ENCODE measurements around the gene NUTM2B. TPM values are rescaled to one million over a fixed set of nuclear protein-coding genes. Genes with fewer than 3 reads are reported as not detected.

Gene NUTM2B, protein sequence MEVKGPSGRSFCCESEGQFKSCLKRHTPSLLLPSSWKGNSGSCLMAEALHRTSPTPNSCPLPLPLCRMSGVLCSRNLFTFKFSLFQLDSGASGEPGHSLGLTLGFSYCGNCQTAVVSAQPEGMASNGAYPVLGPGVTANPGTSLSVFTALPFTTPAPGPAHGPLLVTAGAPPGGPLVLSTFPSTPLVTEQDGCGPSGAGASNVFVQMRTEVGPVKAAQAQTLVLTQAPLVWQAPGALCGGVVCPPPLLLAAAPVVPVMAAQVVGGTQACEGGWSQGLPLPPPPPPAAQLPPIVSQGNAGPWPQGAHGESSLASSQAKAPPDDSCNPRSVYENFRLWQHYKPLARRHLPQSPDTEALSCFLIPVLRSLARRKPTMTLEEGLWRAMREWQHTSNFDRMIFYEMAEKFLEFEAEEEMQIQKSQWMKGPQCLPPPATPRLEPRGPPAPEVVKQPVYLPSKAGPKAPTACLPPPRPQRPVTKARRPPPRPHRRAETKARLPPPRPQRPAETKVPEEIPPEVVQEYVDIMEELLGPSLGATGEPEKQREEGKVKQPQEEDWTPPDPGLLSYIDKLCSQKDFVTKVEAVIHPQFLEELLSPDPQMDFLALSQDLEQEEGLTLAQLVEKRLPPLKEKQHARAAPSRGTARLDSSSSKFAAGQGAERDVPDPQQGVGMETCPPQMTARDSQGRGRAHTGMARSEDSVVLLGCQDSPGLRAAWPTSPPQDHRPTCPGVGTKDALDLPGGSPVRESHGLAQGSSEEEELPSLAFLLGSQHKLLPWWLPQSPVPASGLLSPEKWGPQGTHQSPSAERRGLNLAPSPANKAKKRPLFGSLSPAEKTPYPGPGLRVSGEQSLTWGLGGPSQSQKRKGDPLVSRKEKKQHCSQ
- total RNA-seq, result 0.54 and 3.1 TPM in 2 replicates

DNA sequence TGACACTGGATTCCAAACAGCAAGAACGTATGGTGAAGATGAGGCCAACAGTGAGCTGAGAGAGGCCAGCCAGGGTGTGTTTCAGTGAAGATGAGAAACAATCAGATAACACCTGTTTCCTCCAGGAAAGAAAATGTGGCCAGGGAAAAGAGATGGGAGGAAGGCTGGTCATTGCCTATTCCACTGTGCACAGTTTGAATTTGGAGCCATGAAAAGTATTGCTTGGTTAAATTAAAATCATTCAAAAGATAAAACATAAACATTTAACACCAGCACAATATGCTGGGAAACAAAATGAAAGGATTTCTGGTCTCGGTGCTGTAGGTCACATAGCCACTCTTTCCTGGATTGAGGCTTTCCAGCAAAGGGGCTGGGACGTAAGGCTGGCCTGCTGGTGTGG lies at the start of gene NUTM2B:
TSS of gene NUTM2B (plus strand) at position 301 of the 400 bp plus-strand sequence. CDS start 383 bp downstream, outside the sequence.

Other genes starting within 250 kb of the NUTM2B start
- 0.39 and 0.54 TPM in 2 replicates for gene EIF5AL1, start 190.7 kb upstream of the NUTM2B start, total RNA-seq
- not detected in 2 replicates for gene SFTPA2, start 142.8 kb upstream of the NUTM2B start, total RNA-seq
- not detected in 2 replicates for gene SFTPA1, start 92.3 kb upstream of the NUTM2B start, total RNA-seq
- 0.11 TPM in 1 of 2 replicates, not detected in the other for gene NUTM2E, start 123.5 kb downstream of the NUTM2B start, total RNA-seq
- not detected in 2 replicates for gene SFTPD, start 245.9 kb downstream of the NUTM2B start, total RNA-seq